Measurements from ENCODE around the gene LTBP3. TPM values are rescaled to one million over a fixed set of nuclear protein-coding genes. Genes with fewer than 3 reads are reported as not detected.

The LTBP3 gene
- total and polyA plus RNA-seq, 4 donors, result 8.8 to 46.2 (median 17.0) TPM

- Histone ChIP-seq H3K4me3 (ENCODE audit: low read depth in 1 of 3, low read length in 3 of 3) (no peak overlapping the region), H3K27ac (ENCODE audit: low read depth in 1 of 2, low read length in 2 of 2) (no peak overlapping the region), H3K9me3 (ENCODE audit: control insufficient read depth in 4 of 4, low read length in 3 of 4) (no peaks in the 10 kb centered on the region), H3K4me1 (ENCODE audit: control insufficient read depth in 4 of 4, insufficient read depth in 4 of 4, low read length in 3 of 4) (peaks cover 18 to 67% (median 53%) of the 10 kb centered on the region in 4 donors), H3K27me3 (ENCODE audit: control insufficient read depth in 4 of 4, insufficient read depth in 4 of 4, low read length in 3 of 4) (no peaks in the 10 kb centered on the region), H3K36me3 (ENCODE audit: control insufficient read depth in 4 of 4, insufficient read depth in 3 of 4, low read depth in 1 of 4, low read length in 3 of 4) (peaks cover 8 to 32% (median 14%) of the 10 kb centered on the region in 4 donors), H3K9ac (ENCODE audit: low read depth in 1 of 2, low read length in 2 of 2) (no peak overlapping the region)
- peak; percentile 61 for DNase-seq (ENCODE audit: low spot score)
- TF ChIP-seq EGR1 (IDR thresholded peaks at IDR 0.05; ENCODE audit: low read depth in 2 of 2) (peak in 1 of 2 donors; percentile 60), HNF4A (conservative IDR thresholded peaks at IDR 0.05) (peak; percentile 97 to 98), ZBTB33 (IDR thresholded peaks at IDR 0.05) (no peak), CTCF (IDR thresholded peaks at IDR 0.05; ENCODE audit: low read depth, low read length, missing input control) (no peak), TAF1 (conservative IDR thresholded peaks at IDR 0.05) (no peak), FOXA1 (IDR thresholded peaks at IDR 0.05) (no peak), MAX (IDR thresholded peaks at IDR 0.05) (peak; percentile 27), YY1 (IDR thresholded peaks at IDR 0.05) (no peak), ATF3 (IDR thresholded peaks at IDR 0.05) (no peak), HNF4G (IDR thresholded peaks at IDR 0.05) (peak; percentile 94), JUND (IDR thresholded peaks at IDR 0.05) (peak in 1 of 2 donors; percentile 55), NR2F2 (IDR thresholded peaks at IDR 0.05) (peak; percentile 99), RXRA (IDR thresholded peaks at IDR 0.05) (peak; percentile 95 to 97), SP1 (IDR thresholded peaks at IDR 0.05) (peak; percentile 77), RAD21 (IDR thresholded peaks at IDR 0.05) (peak in 1 of 2 donors; percentile 16), REST (IDR thresholded peaks at IDR 0.05) (peak; percentile 38), GABPA (IDR thresholded peaks at IDR 0.05 in 1 of 2, conservative IDR thresholded peaks at IDR 0.05 in 1 of 2) (peak in 1 of 2 donors; percentile 40), FOXA2 (IDR thresholded peaks at IDR 0.05) (no peak)
- WGBS, result 50% methylated on average over 10 of the region's 10 CpGs
Measured at GRCh38 chr11:65529475-65530156, 28.5 kb downstream of the LTBP3 start.

Measured in liver (tissue), 9 donors.